Testis (tissue), 2 donors: Measurements from ENCODE around the gene TSC22D1.

ENCODE experiments used
- POLR2A ChIP-seq: fragments of 450-650 bp; IDR thresholded peaks from one replicate; pipeline ENCODE4 v1.6.1; 2017; ENCODE audit warnings: antibody characterized with exemption, mild to moderate bottlenecking, moderate library complexity
- TF ChIP-seq, protein P1 (sequence below), 3 experiments: fragments of 450-650 bp in 2 of 3; fragments of 200-600 bp in 1 of 3; sonication (generic) in 1 of 3; IDR thresholded peaks; one replicate each; pipeline ENCODE4 v1.5.1; 2016 to 2019; ENCODE audit warnings: antibody characterized with exemption in 3 of 3, mild to moderate bottlenecking in 2 of 3, moderate library complexity in 1 of 3

DNA sequence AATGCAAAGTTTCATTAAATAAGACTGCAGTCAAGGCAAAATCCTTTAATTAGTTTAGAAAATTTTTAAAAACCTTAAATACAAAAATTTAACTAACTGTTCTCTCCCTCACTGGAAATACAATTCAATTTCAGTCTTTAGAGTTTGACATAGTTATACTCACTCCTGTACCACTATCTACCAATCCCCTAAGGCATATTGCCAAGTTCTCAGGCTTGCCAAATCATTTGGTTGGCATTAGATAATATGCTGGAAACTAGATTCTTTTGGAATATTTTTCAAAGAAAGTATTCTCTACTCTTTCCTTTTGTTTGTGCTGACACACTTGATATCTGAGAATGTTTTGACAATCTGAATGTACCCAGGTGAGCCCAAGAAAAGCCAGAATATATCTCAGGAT, 77.2 kb downstream of the TSC22D1 start:
- TF ChIP-seq, protein P1, sequence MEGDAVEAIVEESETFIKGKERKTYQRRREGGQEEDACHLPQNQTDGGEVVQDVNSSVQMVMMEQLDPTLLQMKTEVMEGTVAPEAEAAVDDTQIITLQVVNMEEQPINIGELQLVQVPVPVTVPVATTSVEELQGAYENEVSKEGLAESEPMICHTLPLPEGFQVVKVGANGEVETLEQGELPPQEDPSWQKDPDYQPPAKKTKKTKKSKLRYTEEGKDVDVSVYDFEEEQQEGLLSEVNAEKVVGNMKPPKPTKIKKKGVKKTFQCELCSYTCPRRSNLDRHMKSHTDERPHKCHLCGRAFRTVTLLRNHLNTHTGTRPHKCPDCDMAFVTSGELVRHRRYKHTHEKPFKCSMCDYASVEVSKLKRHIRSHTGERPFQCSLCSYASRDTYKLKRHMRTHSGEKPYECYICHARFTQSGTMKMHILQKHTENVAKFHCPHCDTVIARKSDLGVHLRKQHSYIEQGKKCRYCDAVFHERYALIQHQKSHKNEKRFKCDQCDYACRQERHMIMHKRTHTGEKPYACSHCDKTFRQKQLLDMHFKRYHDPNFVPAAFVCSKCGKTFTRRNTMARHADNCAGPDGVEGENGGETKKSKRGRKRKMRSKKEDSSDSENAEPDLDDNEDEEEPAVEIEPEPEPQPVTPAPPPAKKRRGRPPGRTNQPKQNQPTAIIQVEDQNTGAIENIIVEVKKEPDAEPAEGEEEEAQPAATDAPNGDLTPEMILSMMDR (IDR thresholded peaks at IDR 0.05): no peak
- TF ChIP-seq POLR2A: no peak
